ENCODE measurements around the gene DNAH6.

DNAH6 gene

GRCh38 chr2:84687498-84688149, 171.3 kb downstream of the DNAH6 start:
- no peak for DNase-seq (ENCODE audit: low read depth)
- H3K4me3 ChIP-seq (ENCODE audit: low read length), result no peak overlapping the region
- no peak for TF ChIP-seq CTCF (conservative IDR thresholded peaks at IDR 0.05; ENCODE audit: low read length)

- TF ChIP-seq CTCF (conservative IDR thresholded peaks at IDR 0.05; ENCODE audit: low read length), result no peak
- H3K4me3 ChIP-seq (ENCODE audit: low read length), result no peak overlapping the region
- DNase-seq (ENCODE audit: low read depth), result no peak
These were observed 173.9 kb downstream of the DNAH6 start for GRCh38 chr2:84690225-84690624.

- H3K4me3 ChIP-seq (ENCODE audit: low read length), result no peak overlapping the region
- no peak for TF ChIP-seq CTCF (conservative IDR thresholded peaks at IDR 0.05; ENCODE audit: low read length)
- DNase-seq (ENCODE audit: low read depth), result no peak
These were observed 177.9 kb downstream of the DNAH6 start for GRCh38 chr2:84694088-84694622.

- no peak overlapping the region for H3K4me3 ChIP-seq (ENCODE audit: low read length)
- TF ChIP-seq CTCF (conservative IDR thresholded peaks at IDR 0.05; ENCODE audit: low read length), result no peak
- DNase-seq (ENCODE audit: low read depth), result peak; percentile 27
These were observed 181.6 kb downstream of the DNAH6 start for GRCh38 chr2:84697895-84698294.

GRCh38 chr2:84700006-84700405, 183.7 kb downstream of the DNAH6 start:
- H3K4me3 ChIP-seq (ENCODE audit: low read length), result no peak overlapping the region
- no peak for TF ChIP-seq CTCF (conservative IDR thresholded peaks at IDR 0.05; ENCODE audit: low read length)
- DNase-seq (ENCODE audit: low read depth), result no peak

GRCh38 chr2:84701880-84702279, 185.6 kb downstream of the DNAH6 start:
- H3K4me3 ChIP-seq (ENCODE audit: low read length), result no peak overlapping the region
- peak; percentile 98 for DNase-seq (ENCODE audit: low read depth)
- no peak for TF ChIP-seq CTCF (conservative IDR thresholded peaks at IDR 0.05; ENCODE audit: low read length)

GRCh38 chr2:84702941-84703340, 186.6 kb downstream of the DNAH6 start:
- TF ChIP-seq CTCF (conservative IDR thresholded peaks at IDR 0.05; ENCODE audit: low read length), result no peak
- no peak overlapping the region for H3K4me3 ChIP-seq (ENCODE audit: low read length)
- peak; percentile 12 for DNase-seq (ENCODE audit: low read depth)
